K562 (cell line): ENCODE data around the gene TKTL2. TPM values are rescaled to one million over a fixed set of nuclear protein-coding genes. Genes with fewer than 3 reads are reported as not detected.

Source experiments
- ASH1L ChIP-seq: fragments of 450-650 bp; IDR thresholded peaks from 2 replicates; pipeline ENCODE4 v1.6.1; 2018; ENCODE audit warnings: borderline replicate concordance, mild to moderate bottlenecking, low read depth; ENCODE audit not compliant: partially characterized antibody
- BMI1 ChIP-seq: fragments of 150-350 bp; IDR thresholded peaks from 2 replicates; pipeline ENCODE4 v1.6.1; 2014; ENCODE audit warnings: low read length
- CREB5 ChIP-seq: fragments of 250-450 bp; sonication (Bioruptor Pico); IDR thresholded peaks from 2 replicates; pipeline ENCODE4 v1.5.0; 2020; ENCODE audit warnings: mild to moderate bottlenecking
- E2F8 ChIP-seq: fragments of 450-650 bp; IDR thresholded peaks from 2 replicates; pipeline ENCODE4 v1.7.1; 2018; ENCODE audit warnings: mild to moderate bottlenecking, low read depth; ENCODE audit not compliant: partially characterized antibody
- EZH2 ChIP-seq: IDR thresholded peaks from 2 replicates; pipeline ENCODE4 v1.6.1; 2012; ENCODE audit warnings: low read depth, mild to moderate bottlenecking, inconsistent platforms, low read length, borderline replicate concordance
- HDAC8 ChIP-seq: fragments of 450-650 bp; IDR thresholded peaks from 2 replicates; pipeline ENCODE4 v1.6.1; 2016; ENCODE audit warnings: mild to moderate bottlenecking, missing genetic modification characterization, moderate library complexity, missing compliant biosample characterization
- MAX ChIP-seq: sonication (generic); formaldehyde crosslinking; IDR thresholded peaks from 2 replicates; pipeline ENCODE4 v1.9.0; 2022; ENCODE audit warnings: mild to moderate bottlenecking, missing genetic modification reagents
- MCM2 ChIP-seq: fragments of 450-650 bp; IDR thresholded peaks from 2 replicates; pipeline ENCODE4 v1.6.1; 2017; ENCODE audit warnings: low read depth, mild to moderate bottlenecking
- NRF1 ChIP-seq, 2 experiments: fragments of 450-650 bp; IDR thresholded peaks in 1 of 2; conservative IDR thresholded peaks in 1 of 2; 2 replicates each; pipeline ENCODE4 v1.6.1; 2014; ENCODE audit warnings: mild to moderate bottlenecking in 2 of 2
- STAT5B ChIP-seq: fragments of 250-450 bp; sonication (Bioruptor Pico); IDR thresholded peaks from 2 replicates; pipeline ENCODE4 v1.8.0; 2021; ENCODE audit warnings: mild to moderate bottlenecking, inconsistent platforms
- TCF3 ChIP-seq: sonication (generic); formaldehyde crosslinking; IDR thresholded peaks from 2 replicates; pipeline ENCODE4 v1.4.0; 2020; ENCODE audit warnings: mild to moderate bottlenecking, missing genetic modification reagents
- ZBTB2 ChIP-seq: fragments of 450-650 bp; IDR thresholded peaks from 2 replicates; pipeline ENCODE4 v1.6.1; 2016; ENCODE audit warnings: antibody characterized with exemption
- ZFP36 ChIP-seq: fragments of 150-350 bp; IDR thresholded peaks from 2 replicates; pipeline ENCODE4 v1.6.1; 2018; ENCODE audit warnings: low read length, low read depth; ENCODE audit not compliant: partially characterized antibody
- ZMIZ1 ChIP-seq, 2 experiments: fragments of 150-350 bp in 1 of 2; IDR thresholded peaks; 2 replicates each; pipeline ENCODE4 v1.6.1; 2012 to 2016; ENCODE audit warnings: low read depth in 2 of 2, low read length in 2 of 2, mild to moderate bottlenecking in 1 of 2, moderate library complexity in 1 of 2
- ZNF146 ChIP-seq: IDR thresholded peaks from one replicate; pipeline ENCODE4 v1.6.1; 2018; ENCODE audit warnings: missing compliant biosample characterization; ENCODE audit not compliant: unreplicated experiment
- ZNF780A ChIP-seq: fragments of 250-450 bp; sonication (Bioruptor Pico); IDR thresholded peaks from 2 replicates; pipeline ENCODE4 v1.5.0; 2021; ENCODE audit warnings: mild to moderate bottlenecking
- ZNF79 ChIP-seq: fragments of 250-450 bp; sonication (Bioruptor Pico); IDR thresholded peaks from 2 replicates; pipeline ENCODE4 v1.4.0; 2020; ENCODE audit warnings: low read depth, mild to moderate bottlenecking, moderate library complexity
- polyA plus RNA-seq, 8 experiments: library from polyadenylated mRNA; depleted of rRNA in 4 of 8; stranded (reverse) in 5 of 8; unstranded in 3 of 8; fragments of >200 nt; fragmentation: Nextera tagmentation in 2 of 8; fragmentation: Illumina TruSeq in 1 of 8; extraction: Ambion mirVana in 2 of 8; extraction: Trizol in 1 of 8; gene quantifications; 2 replicates each; pipeline versions ENCODE4 v1.2.1 to v1.2.3, GENCODE V29; 2011 to 2014; ENCODE audit warnings: inconsistent platforms in 1 of 8, missing spikeins in 1 of 8
- total RNA-seq, 7 experiments: library from RNA; depleted of rRNA in 6 of 7; stranded (reverse); fragments of >200 nt in 6 of 7; fragmentation: Illumina TruSeq in 2 of 7; extraction: Trizol in 2 of 7; gene quantifications; 2 replicates each; pipeline versions ENCODE4 v1.2.1 to v1.2.3, GENCODE V29; 2011 to 2021; ENCODE audit warnings: low replicate concordance in 1 of 7

The TKTL2 gene
- total and polyA plus RNA-seq, 9 of the 15 experiments (the other 6 are each of a cell fraction or from before 2014, with no cell fraction given), result 0.03 to 0.31 (median 0.09) TPM; not detected in 1

- no peak for TF ChIP-seq CREB5 (CRISPR knock-in tag)
- TF ChIP-seq NRF1 (conservative IDR thresholded peaks at IDR 0.05 in 1 of 2, IDR thresholded peaks at IDR 0.05 in 1 of 2), result peak; percentile 56 to 71
- TF ChIP-seq MAX (CRISPR knock-in tag), result peak; percentile 99
- TF ChIP-seq ZMIZ1 (IDR thresholded peaks at IDR 0.05; ENCODE audit: low read depth in 2 of 2, low read length in 2 of 2), result no peak
- TF ChIP-seq TCF3 (CRISPR knock-in tag), result no peak
- no peak for TF ChIP-seq MCM2
- TF ChIP-seq ZFP36, result no peak
- no peak for TF ChIP-seq ZNF780A (CRISPR knock-in tag)
- no peak for TF ChIP-seq HDAC8 (tag)
- TF ChIP-seq ASH1L, result no peak
- no peak for TF ChIP-seq STAT5B (CRISPR knock-in tag)
- TF ChIP-seq E2F8, result peak; percentile 85
- no peak for TF ChIP-seq ZNF146 (CRISPR knock-in tag)
- TF ChIP-seq BMI1, result no peak
- TF ChIP-seq ZBTB2, result no peak; the same call in 1 of the 2 replicates
- TF ChIP-seq EZH2, result no peak
- TF ChIP-seq ZNF79 (CRISPR knock-in tag), result no peak
These were observed 21.0 kb upstream of the TKTL2 start, which contains the start of gene TMA16 (continued) for GRCh38 chr4:163494360-163495241.
